RWPE2 (cell line): ENCODE measurements around the gene KLK2.
A peak's percentile ranks its signal among the peaks of the same experiment; 100 is the strongest.

Source experiments
- ATAC-seq: fragments of 200-7000 bp; cut with Tn5 transposase; 3 replicates; pipeline ENCODE4 v1.9.1; 2021; ENCODE audit warnings: low read depth
- DNase-seq: peaks from one replicate; pipeline ENCODE4 v3.0.0-alpha.2; 2020; ENCODE audit warnings: low spot score
- H3K27ac ChIP-seq: fragments of 450-650 bp; 2 replicates; pipeline ENCODE4 v1.5.1; 2017; ENCODE audit warnings: mild to moderate bottlenecking; ENCODE audit not compliant: poor library complexity, severe bottlenecking
- H3K27me3 ChIP-seq: fragments of 250-450 bp; sonication (Bioruptor Pico); 2 replicates; pipeline ENCODE4 v1.5.1; 2021; ENCODE audit warnings: mild to moderate bottlenecking, moderate library complexity; ENCODE audit not compliant: insufficient read depth, poor library complexity, severe bottlenecking
- H3K36me3 ChIP-seq: fragments of 250-450 bp; sonication (Bioruptor Pico); 2 replicates; pipeline ENCODE4 v1.5.1; 2020; ENCODE audit warnings: low read depth, mild to moderate bottlenecking, moderate library complexity
- H3K4me1 ChIP-seq: fragments of 250-450 bp; sonication (Bioruptor Pico); 2 replicates; pipeline ENCODE4 v1.5.1; 2021; ENCODE audit warnings: mild to moderate bottlenecking, moderate library complexity; ENCODE audit not compliant: insufficient read depth, poor library complexity, severe bottlenecking
- H3K4me3 ChIP-seq: fragments of 250-450 bp; sonication (Bioruptor Pico); 2 replicates; pipeline ENCODE4 v1.5.1; 2021; ENCODE audit warnings: mild to moderate bottlenecking, moderate library complexity; ENCODE audit not compliant: severe bottlenecking
- H3K9me3 ChIP-seq: fragments of 250-450 bp; sonication (Bioruptor Pico); 2 replicates; pipeline ENCODE4 v1.5.1; 2021; ENCODE audit warnings: mild to moderate bottlenecking, moderate library complexity; ENCODE audit not compliant: severe bottlenecking
- CTCF ChIP-seq: fragments of 450-650 bp; IDR thresholded peaks from one replicate; pipeline ENCODE4 v1.5.1; 2017; ENCODE audit warnings: mild to moderate bottlenecking, moderate library complexity; ENCODE audit not compliant: poor library complexity, severe bottlenecking

Gene KLK2

DNA sequence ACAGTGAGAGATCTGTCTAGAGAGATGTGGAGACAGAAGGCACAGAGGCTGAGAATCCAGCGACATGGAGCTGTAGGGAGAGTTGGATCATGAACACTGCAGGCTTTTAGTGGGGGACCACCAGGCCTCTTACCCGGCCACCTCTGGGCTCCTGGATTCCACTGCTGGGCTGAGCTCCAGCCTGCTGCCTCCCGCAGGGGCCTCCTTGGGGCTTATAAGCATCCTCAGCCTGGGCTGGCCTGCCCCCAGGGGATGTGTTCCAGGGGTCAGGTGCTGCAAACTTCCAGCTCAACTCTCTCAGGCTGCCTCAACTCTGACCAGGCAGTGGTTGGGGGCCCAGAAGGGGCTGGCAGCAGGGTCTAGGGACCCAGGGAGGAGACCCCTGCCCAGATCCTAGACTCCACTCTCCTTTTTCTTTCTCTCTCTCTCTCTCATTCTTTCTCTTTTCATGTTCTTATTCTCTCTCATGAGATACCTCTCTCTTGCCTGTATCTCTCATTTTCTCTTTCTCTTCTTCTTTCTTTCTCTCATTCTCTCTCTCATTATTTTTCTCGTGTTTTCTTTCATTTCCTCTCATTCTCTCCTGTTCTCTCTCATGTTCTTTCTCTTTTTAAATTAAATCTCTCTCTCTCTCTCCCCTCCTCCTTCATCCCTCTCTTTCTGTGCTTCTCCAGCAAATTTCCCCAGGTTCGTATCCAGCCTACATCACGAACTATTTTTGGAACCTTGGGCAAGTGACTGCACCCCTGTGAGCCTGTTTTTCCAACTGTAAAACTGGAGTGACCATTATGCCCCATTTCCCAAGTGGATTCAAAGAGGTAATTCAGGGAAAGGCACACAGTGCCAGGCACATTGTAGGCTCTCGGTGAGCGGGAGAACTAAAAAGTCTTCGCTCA lies 38.2 kb downstream of the KLK2 start, which contains the start of gene KLK4:
TSS of gene KLK4 (minus strand) at position 190 of the 896 bp plus-strand sequence. CDS start 657 bp downstream, outside the sequence.
- Histone ChIP-seq H3K9me3 (no peaks in the 10 kb centered on the region), H3K4me3 (no peak within 1 kb of the TSS), H3K27me3 (peaks cover 16% of the 10 kb centered on the region), H3K27ac (no peak within 1 kb of the TSS), H3K36me3 (no peaks in the 10 kb centered on the region), H3K4me1 (no peaks in the 10 kb centered on the region)
- DNase-seq (no peak), ATAC-seq (peak; percentile 16; the same call in 1 of the 3 replicates)
- no peak for TF ChIP-seq CTCF

GRCh38 chr19:50912102-50912599 lies 38.9 kb downstream of the KLK2 start:
- Histone ChIP-seq H3K9me3 (no peaks in the 10 kb centered on the region), H3K27ac (no peak overlapping the region), H3K36me3 (no peaks in the 10 kb centered on the region), H3K4me1 (no peaks in the 10 kb centered on the region), H3K27me3 (peaks cover 17% of the 10 kb centered on the region), H3K4me3 (no peak overlapping the region)
- TF ChIP-seq CTCF = no peak
- DNase-seq (no peak), ATAC-seq (no peak)

DNA sequence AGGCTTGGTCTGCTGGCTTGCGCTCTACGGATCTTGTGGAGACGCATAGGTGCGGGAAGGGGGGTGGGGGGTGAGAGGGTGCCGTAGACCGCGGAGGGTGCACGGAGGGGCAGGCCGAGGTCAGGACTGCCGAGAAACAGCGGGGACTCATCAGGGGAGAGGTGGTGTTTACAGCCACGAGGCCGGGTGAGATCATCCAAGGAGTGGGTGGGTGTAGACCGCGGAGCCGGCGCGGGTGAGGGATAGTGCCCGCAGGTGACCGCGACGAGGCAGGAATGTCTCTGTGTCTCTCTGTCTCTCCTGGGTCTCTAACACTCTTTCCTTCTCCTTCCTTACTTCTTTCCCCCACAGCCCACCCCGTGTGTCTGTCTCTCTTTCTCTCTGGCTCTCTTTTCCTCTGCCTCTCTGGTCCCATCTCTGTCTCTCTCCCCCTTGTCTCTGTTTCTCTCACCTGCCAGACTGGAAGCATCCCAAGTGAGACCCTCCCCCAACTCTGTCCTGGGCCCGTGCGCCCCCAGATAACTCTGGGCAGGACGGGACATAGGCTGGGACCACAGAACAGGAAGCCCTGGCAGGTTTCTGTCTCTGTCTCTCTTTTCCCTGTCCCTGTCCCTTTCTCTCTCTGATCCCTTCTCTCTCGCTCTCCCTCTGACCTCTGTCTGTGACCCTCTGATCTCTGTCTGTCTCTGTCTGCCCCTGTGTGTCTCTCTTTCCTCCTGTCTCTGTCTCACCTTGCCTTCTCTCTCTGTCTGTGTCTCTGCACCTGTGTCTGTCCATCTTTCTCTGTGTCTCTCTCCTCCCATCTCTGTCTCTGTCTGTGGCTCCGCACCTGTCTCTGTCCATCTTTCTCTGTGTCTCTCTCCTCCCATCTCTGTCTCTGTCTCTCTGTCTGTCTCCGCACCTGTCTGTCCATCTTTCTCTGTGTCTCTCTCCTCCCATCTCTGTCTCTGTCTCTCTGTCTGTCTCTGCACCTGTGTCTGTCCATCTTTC lies 39.8 kb downstream of the KLK2 start:
- no peak for TF ChIP-seq CTCF
- peaks cover 17% of the 10 kb centered on the region for H3K27me3 ChIP-seq
- H3K36me3 ChIP-seq = no peaks in the 10 kb centered on the region
- no peak overlapping the region for H3K4me3 ChIP-seq
- DNase-seq (no peak), ATAC-seq (no peak)
- no peak overlapping the region for H3K27ac ChIP-seq
- no peaks in the 10 kb centered on the region for H3K4me1 ChIP-seq
- no peaks in the 10 kb centered on the region for H3K9me3 ChIP-seq

DNA sequence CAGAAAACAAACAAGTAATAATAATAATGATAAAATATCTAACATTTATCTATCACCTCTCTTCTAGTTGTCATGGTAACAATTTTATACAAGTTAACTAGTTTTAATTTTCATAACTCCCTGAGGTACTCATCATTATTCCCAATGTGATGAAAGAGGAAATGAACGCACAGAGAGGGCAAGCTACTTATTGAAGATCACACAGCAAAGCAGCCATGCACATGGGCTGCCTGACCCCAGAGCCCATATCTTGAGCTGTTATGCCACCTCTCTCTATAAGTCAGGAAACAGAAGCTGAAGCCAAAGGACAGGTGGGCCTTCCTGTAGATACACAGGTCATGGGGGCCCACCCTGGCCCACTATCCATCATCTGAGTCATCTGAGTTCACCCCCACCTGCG lies 42.8 kb downstream of the KLK2 start:
- ATAC-seq (no peak), DNase-seq (no peak)
- H3K4me1 ChIP-seq = no peaks in the 10 kb centered on the region
- H3K9me3 ChIP-seq = no peaks in the 10 kb centered on the region
- H3K27ac ChIP-seq = no peak overlapping the region
- H3K27me3 ChIP-seq = peaks cover 21% of the 10 kb centered on the region
- H3K4me3 ChIP-seq = no peak overlapping the region
- no peaks in the 10 kb centered on the region for H3K36me3 ChIP-seq
- TF ChIP-seq CTCF = no peak
